ENCODE results near the gene SORBS2.

- TF ChIP-seq POLR2A (IDR thresholded peaks at IDR 0.05) (no peak), CTCF (IDR thresholded peaks at IDR 0.05) (no peak)
These were observed 139.8 kb downstream of the SORBS2 start for GRCh38 chr4:185672151-185672550.

All from tibial nerve (tissue), 3 donors.